Measurements from ENCODE around the gene SETX. TPM values are rescaled to one million over a fixed set of nuclear protein-coding genes. Genes with fewer than 3 reads are reported as not detected.
"Not testable (repeated sequence)": the region's sequence is repeated elsewhere in the genome, so short reads cannot be mapped to it uniquely, and the experiment has no call there.

Gene SETX
- total RNA-seq, 1 experiment from 2014 or later, result 44.3 TPM

DNA sequence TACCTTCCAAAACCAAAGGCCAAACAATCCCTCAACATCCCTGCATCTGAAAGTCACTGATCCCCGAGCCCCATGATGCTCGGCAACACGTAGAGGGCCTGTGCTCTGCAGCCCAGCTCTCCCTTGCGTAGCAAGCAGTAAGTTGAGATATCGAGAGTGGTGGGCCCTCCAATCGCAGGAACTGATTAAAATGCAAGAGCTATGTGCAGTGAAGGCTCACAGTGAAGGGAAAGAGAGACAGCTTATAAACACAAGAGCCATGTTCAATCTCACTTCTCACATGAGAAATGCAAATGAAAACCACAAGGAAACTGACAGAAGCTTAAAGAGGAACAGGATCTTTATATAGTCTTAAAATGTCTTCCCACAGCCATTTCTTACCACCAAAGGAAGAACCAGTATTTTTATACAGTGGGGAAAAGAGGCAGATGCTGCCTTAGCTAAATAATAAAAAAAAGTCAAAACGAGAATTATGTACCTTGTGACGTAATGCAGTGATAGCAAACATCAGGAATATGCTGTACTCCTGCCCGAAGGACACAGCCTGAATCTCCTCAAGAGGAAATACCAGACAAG lies 27.3 kb upstream of the SETX start:
- H3K27ac Mint-ChIP-seq, result peak overlapping the region in 2 of 3 experiments; percentile 16 to 84; a peak in 2 of 7 replicates
- H4K91ac ChIP-seq (ENCODE audit: insufficient read length, low read depth, low read length), result no peak overlapping the region
- no CpG with 5 or more reads among the region's 9 CpGs for WGBS (ENCODE audit: extremely low coverage, insufficient read length, low lambda C conversion rate)
- no peaks in the 10 kb centered on the region for H3K27me3 Mint-ChIP-seq (ENCODE audit: low read depth)
- TF ChIP-seq, protein P1, sequence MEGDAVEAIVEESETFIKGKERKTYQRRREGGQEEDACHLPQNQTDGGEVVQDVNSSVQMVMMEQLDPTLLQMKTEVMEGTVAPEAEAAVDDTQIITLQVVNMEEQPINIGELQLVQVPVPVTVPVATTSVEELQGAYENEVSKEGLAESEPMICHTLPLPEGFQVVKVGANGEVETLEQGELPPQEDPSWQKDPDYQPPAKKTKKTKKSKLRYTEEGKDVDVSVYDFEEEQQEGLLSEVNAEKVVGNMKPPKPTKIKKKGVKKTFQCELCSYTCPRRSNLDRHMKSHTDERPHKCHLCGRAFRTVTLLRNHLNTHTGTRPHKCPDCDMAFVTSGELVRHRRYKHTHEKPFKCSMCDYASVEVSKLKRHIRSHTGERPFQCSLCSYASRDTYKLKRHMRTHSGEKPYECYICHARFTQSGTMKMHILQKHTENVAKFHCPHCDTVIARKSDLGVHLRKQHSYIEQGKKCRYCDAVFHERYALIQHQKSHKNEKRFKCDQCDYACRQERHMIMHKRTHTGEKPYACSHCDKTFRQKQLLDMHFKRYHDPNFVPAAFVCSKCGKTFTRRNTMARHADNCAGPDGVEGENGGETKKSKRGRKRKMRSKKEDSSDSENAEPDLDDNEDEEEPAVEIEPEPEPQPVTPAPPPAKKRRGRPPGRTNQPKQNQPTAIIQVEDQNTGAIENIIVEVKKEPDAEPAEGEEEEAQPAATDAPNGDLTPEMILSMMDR (conservative IDR thresholded peaks at IDR 0.05), result no peak
- no peak overlapping the region for H2BK5ac ChIP-seq (ENCODE audit: insufficient read length, low read length)
- H4K20me1 ChIP-seq (ENCODE audit: control insufficient read depth, insufficient read depth, insufficient read length), result no peaks in the 10 kb centered on the region
- H3K9ac ChIP-seq (ENCODE audit: extremely low read depth, insufficient read length, low read length), result no peak overlapping the region
- H2BK12ac ChIP-seq (ENCODE audit: insufficient read length, low read depth, low read length), result no peak overlapping the region
- no peak overlapping the region for H3K4ac ChIP-seq (ENCODE audit: low read depth, low read length)
- no peak overlapping the region for H2BK120ac ChIP-seq (ENCODE audit: low read depth, low read length, poor library complexity, severe bottlenecking)
- DNase-seq, result no peak
- H3K27ac ChIP-seq (ENCODE audit: insufficient read length, low read depth, low read length), result no peak overlapping the region
- no peaks in the 10 kb centered on the region for H3K4me1 Mint-ChIP-seq
- H3K23me2 ChIP-seq (ENCODE audit: insufficient read length, low read depth, low read length, poor library complexity, severe bottlenecking), result no peaks in the 10 kb centered on the region
- H3K36me3 Mint-ChIP-seq (ENCODE audit: insufficient read depth in 1 of 3, low read depth in 3 of 3), result peaks cover 17 to 61% (median 44%) of the 10 kb centered on the region in 3 experiments; a peak in 6 of 7 replicates
- H3K4me2 ChIP-seq (ENCODE audit: insufficient read depth, insufficient read length, low read length), result no peak overlapping the region
- no peaks in the 10 kb centered on the region for H3K9me3 Mint-ChIP-seq
- H4K8ac ChIP-seq (replicated peaks; ENCODE audit: insufficient read length, low read depth, low read length), result no peak overlapping the region
- no peak overlapping the region for H3K56ac ChIP-seq (ENCODE audit: insufficient read length, low read depth, low read length)
- H3T11ph ChIP-seq (ENCODE audit: low read length), result no peak overlapping the region
- no peak overlapping the region for H3K18ac ChIP-seq (ENCODE audit: insufficient read length, low read depth, low read length)
- no peaks in the 10 kb centered on the region for H3K4me1 ChIP-seq (ENCODE audit: insufficient read depth, low read length)
- H2BK20ac ChIP-seq (ENCODE audit: low read depth, low read length, poor library complexity, severe bottlenecking), result no peak overlapping the region
- no peak overlapping the region for H3K14ac ChIP-seq (ENCODE audit: insufficient read depth, low read length)
- no peak overlapping the region for H4K5ac ChIP-seq (ENCODE audit: insufficient read length, low read depth, low read length)
- H3K4me3 Mint-ChIP-seq, result no peak overlapping the region
- H3K79me1 ChIP-seq (ENCODE audit: insufficient read depth, low read depth, low read length, poor library complexity, severe bottlenecking), result no peaks in the 10 kb centered on the region
- H3K23ac ChIP-seq (ENCODE audit: insufficient read length, low read depth, low read length), result no peak overlapping the region
- no peaks in the 10 kb centered on the region for H3K27me3 ChIP-seq (ENCODE audit: insufficient read depth, low read length)
- no peak overlapping the region for H2AK5ac ChIP-seq (ENCODE audit: insufficient read length, low read length)
- H2AFZ ChIP-seq (ENCODE audit: low read length), result no peak overlapping the region
- no peak overlapping the region for H2BK15ac ChIP-seq (ENCODE audit: low read depth, low read length)
- H3K79me2 ChIP-seq (ENCODE audit: insufficient read depth, low read length), result no peaks in the 10 kb centered on the region
- peaks cover 18% of the 10 kb centered on the region for H3K9me3 ChIP-seq (ENCODE audit: control insufficient read depth, low read depth, low read length)

GRCh38 chr9:132378416-132378815 lies 23.6 kb upstream of the SETX start:
- not testable (repeated sequence) for H2BK120ac ChIP-seq (ENCODE audit: low read depth, low read length, poor library complexity, severe bottlenecking); H3K23me2 ChIP-seq (ENCODE audit: insufficient read length, low read depth, low read length, poor library complexity, severe bottlenecking); H2BK12ac ChIP-seq (ENCODE audit: insufficient read length, low read depth, low read length); H2AK5ac ChIP-seq (ENCODE audit: insufficient read length, low read length); H2BK5ac ChIP-seq (ENCODE audit: insufficient read length, low read length); H3K9me3 Mint-ChIP-seq; H3K79me2 ChIP-seq (ENCODE audit: insufficient read depth, low read length); H3K4me1 Mint-ChIP-seq; H3T11ph ChIP-seq (ENCODE audit: low read length); H3K18ac ChIP-seq (ENCODE audit: insufficient read length, low read depth, low read length); DNase-seq; H3K27ac ChIP-seq (ENCODE audit: insufficient read length, low read depth, low read length); H3K4ac ChIP-seq (ENCODE audit: low read depth, low read length); H3K9ac ChIP-seq (ENCODE audit: extremely low read depth, insufficient read length, low read length); H4K5ac ChIP-seq (ENCODE audit: insufficient read length, low read depth, low read length); H3K56ac ChIP-seq (ENCODE audit: insufficient read length, low read depth, low read length); H2AFZ ChIP-seq (ENCODE audit: low read length); H4K91ac ChIP-seq (ENCODE audit: insufficient read length, low read depth, low read length); H3K27me3 ChIP-seq (ENCODE audit: insufficient read depth, low read length); H3K4me2 ChIP-seq (ENCODE audit: insufficient read depth, insufficient read length, low read length); H3K27me3 Mint-ChIP-seq (ENCODE audit: low read depth); H3K4me3 Mint-ChIP-seq; H3K4me1 ChIP-seq (ENCODE audit: insufficient read depth, low read length); H4K20me1 ChIP-seq (ENCODE audit: control insufficient read depth, insufficient read depth, insufficient read length); H3K79me1 ChIP-seq (ENCODE audit: insufficient read depth, low read depth, low read length, poor library complexity, severe bottlenecking); H3K14ac ChIP-seq (ENCODE audit: insufficient read depth, low read length); H3K23ac ChIP-seq (ENCODE audit: insufficient read length, low read depth, low read length); H2BK15ac ChIP-seq (ENCODE audit: low read depth, low read length); H2BK20ac ChIP-seq (ENCODE audit: low read depth, low read length, poor library complexity, severe bottlenecking); H3K27ac Mint-ChIP-seq
- peaks cover 18% of the 10 kb centered on the region for H3K9me3 ChIP-seq (ENCODE audit: control insufficient read depth, low read depth, low read length)
- H4K8ac ChIP-seq (replicated peaks; ENCODE audit: insufficient read length, low read depth, low read length), result peak overlapping the region; percentile 2
- peaks cover 8 to 26% (median 15%) of the 10 kb centered on the region in 3 experiments; a peak in 6 of 7 replicates for H3K36me3 Mint-ChIP-seq (ENCODE audit: insufficient read depth in 1 of 3, low read depth in 3 of 3)
- no CpG with 5 or more reads among the region's 3 CpGs for WGBS (ENCODE audit: extremely low coverage, insufficient read length, low lambda C conversion rate)
